Measurements from ENCODE around the gene DENND10.
"Not testable (repeated sequence)": the region's sequence is repeated elsewhere in the genome, so short reads cannot be mapped to it uniquely, and the experiment has no call there.

The DENND10 gene

DNA sequence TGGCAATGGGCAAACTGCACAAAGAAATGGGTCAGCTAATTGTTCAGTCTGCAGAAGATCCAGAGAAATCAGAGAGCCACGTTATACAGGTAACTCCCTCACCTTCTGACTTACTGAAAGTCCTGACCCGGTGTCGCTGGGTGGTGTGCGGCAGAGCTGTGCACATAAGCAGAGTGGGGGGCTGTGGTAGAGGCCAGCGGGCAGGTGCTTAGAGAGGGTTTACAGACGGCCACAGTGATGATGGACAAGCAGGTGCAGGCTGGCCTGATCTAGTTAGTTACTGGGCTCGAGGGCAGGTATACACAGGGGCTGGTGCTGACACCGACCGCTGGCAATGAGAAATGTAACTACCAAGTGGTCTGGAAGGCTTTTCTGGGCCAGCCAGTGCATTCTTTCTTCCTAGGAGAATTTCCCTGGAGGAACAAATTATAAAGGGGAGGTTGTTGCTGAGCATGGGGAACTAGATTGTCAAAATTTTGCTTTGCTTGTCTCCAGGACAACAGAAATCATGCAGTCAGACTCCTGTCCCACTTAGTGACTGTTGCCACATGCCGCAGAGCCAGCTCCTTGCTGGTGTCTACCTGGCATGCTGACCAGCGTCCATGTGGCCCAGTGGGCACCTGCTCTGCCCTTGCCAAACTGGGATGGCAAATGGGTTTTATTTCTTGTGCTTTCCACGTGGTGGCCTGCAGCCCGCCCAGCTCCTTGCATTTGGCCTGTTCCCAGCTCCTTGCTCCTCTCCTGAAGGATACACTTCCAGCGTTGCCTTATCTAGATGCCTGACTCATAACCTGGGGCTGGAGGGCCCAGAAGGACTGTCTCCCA is 28.8 kb downstream of the DENND10 start:
- no peak for DNase-seq (ENCODE audit: low read depth in 2 of 2)

DNA sequence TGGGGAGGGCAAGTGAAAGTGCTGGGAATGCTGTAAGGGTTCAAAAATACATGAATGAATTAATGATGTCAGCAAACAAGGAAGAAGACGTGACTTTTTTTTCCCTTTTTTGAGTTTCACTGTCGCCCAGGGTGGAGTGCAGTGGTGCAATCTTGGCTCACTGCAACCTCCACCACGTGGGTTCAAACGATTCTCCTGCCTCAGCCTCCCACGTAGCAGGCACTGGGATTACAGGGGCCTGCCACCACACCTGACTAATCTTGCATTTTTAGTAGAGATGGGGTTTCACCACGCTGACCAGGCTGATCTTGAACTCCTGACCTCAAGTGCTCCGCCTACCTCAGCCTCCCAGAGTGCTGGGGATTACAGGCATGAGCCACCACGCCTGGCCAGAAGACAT is 30.0 kb downstream of the DENND10 start:
- DNase-seq (ENCODE audit: low read depth in 2 of 2): no peak

DNA sequence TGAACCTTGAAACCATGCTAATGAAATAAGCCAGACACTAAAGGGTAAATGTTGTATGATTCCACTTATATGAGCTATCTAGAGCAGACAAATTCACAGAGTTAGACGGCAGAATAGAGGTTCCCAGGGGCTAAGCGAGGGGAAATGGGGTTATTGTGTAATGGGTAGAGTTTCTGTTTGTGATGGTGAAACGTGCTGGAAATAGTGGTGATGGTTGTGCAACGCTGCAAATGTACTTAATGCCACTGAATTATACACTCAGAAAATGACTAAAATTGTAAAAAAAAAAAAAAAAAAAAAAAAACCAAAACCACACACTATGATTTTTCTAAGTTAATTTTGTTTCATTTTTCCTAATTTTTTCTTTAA is 31.6 kb downstream of the DENND10 start:
- no peak for DNase-seq (ENCODE audit: low read depth in 2 of 2)

DNA sequence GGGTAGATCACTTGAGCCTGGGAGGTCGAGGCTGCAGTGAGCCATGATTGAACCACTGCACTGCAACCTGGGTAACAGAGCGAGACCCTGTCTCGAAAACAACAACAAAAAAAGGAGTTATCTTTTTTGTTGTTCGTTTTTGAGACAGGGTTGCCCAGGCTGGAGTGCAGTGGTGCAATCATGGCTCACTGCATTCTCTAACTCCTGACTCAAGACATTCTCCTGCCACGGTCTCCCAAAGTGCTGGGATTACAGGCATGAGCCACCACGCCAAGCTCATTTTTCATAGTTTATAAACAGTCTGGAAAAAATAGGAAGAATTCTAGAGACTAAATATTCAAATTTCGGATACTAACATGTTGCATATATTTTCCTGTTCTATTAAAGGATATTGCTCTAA is 32.2 kb downstream of the DENND10 start:
- no peak for DNase-seq (ENCODE audit: low read depth in 2 of 2)

DNA sequence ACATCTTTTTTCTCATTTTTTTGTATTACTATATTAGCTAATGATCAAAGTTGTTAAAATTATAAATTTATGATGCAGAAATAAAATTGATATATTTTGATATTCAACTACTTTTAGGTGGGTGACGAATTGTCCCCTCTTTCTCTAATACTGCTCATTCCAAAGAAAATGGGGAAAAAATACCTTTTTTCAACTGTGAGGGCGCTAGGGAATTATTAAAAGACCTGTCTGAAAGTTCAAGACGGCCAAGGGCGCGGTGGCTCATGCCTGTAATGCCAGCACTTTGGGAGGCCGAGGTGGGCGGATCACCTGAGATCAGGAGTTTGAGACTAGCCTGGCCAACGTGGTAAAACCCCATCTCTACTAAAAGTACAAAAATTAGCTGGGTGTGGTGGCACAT is 34.0 kb downstream of the DENND10 start:
- not testable (repeated sequence) for DNase-seq (ENCODE audit: low read depth in 2 of 2)

DNA sequence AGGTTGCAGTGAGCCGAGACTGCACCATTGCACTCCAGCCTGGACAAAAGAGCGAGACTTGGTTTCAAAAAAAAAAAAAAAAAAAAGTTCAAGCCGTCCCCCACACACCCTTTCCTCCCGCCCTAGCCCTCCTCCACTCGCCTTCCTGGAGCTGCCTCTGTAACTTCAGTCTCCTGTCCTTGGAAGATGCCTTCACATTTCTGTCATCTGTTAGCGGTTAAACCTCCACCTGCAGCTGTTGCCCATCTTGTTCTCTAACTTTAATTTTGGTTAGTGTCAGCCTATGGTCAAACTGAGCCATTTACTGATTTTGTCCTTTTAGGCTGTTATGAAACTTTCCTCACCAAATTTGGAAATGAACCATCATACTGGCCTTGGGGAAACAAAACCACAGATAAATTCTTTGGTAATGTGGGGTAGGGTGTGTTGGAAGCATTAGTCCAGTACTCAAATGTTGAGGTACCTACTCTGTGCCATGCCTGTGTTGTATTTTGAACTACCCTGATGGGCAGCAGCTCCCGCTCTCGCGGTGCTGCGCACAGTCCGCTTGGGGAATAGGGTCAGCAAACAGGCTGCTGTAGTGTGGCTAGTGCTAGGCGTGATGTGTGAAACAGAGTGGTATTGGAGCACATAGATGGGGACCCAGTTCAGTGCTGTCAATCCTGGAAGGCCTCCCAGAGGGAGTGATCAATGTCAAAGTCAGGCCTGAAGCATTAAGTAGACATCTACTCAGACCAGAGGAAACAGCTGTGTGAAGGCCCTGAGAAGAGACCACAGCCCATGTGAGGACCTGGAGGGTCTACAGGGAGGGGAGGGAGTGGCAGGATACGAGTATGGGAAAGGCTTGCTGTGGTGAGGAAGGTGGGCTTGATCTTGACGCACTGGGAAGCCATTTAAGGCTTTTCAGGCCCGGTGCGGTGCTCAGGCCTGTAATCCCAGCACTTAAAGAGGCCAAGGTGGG is 34.7 kb downstream of the DENND10 start:
- DNase-seq (ENCODE audit: low read depth in 2 of 2): no peak

DNA sequence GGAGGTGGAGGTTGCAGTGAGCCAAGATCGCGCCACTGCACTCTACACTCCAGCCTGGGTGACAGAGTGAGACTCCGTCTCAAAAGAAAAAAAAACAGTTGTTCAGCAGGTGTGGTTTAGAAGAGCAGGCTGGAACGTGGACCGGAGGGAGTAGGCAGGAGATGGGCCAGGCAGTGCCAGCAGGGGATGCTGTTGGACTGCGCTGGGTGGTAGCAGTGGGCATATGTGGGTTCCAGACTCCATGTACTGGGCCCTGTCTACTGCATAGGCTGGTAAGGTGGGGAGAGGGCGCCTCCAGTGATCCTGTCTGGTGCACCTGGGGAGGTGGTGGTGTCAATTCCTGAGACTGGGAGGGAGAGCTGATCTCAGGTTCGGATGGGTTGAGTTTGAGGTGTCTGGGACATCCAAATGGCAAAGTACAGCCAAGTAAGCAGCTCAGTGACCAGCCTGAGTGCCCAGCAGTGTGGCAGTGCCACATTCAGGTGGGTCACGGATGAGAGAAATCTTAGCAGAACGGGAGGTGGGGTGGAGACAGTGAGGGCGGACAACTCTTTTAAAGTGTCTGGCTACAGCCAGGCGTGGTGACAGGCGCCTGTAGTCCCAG is 35.7 kb downstream of the DENND10 start:
- peak; percentile 31 to 36 for DNase-seq (ENCODE audit: low read depth in 2 of 2)

DNA sequence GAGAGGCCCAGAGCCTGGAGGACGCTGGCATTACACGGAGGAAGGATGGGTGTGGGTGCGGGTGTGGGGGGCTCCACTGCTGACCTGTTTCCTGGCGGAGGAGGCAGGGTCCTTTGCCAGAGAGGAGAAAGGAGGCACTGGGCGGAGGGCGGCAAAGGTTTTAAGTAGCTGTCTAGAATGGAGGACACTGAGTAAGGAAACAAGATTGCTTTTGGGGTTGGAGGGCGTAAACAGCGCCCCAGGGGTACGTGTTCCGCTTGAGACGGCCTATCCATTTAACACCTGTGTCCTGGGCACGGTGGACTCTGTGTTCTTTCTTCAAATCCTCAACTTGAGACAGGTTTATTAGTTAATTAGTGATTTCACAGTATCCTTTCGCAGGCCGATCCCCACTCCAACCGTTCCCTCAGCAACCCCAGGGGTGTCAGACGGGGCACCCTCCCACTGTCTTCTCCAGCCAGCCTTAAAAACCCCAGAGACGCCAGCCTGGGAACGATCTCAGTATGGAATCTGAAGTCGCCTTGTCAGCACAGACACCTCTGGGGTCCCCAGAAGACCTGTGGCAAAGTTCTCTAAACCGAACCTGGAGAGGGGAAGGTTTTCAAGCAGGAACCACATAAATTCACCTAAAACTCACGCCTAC is 36.8 kb downstream of the DENND10 start:
- DNase-seq (ENCODE audit: low read depth in 2 of 2): no peak

DNA sequence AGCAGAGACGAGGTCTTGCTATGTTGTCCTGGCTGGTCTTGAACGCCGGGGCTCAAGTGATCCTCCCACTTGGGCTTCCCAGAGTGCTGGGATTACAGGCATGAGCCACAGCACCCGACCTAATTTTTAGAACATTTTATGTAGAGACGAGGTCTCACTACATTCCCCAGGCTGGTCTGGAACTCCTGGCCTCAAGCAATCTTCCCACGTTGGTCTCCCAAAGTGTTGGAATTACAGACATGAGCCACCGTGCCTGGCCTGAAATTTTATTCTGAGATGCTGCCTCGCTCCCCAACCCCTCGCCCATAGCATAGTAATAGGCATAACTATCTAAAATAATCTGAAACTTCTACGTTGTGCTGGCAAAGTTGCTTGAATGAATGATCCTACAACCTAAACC is 39.7 kb downstream of the DENND10 start:
- DNase-seq (ENCODE audit: low read depth in 2 of 2): no peak

DNA sequence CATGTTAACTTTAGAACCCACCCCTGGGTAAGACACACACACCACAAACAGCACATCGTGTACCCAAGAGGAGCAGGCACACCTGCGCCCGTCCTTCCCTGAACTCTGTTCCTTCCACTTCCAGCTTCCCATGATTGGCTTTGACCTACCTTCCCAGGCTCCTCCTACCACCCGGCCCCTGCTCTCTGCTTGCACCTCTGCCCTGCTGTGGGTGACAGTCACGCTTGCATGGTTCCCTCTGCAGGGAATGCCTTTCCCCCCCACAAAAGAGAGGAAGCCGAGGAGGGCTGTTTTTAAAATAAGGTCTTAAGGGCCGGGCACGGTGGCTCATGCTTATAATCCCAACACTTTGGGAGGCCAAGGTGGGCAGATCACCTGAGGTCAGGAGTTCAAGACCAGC is 45.2 kb downstream of the DENND10 start:
- DNase-seq (ENCODE audit: low read depth in 2 of 2): no peak

DNA sequence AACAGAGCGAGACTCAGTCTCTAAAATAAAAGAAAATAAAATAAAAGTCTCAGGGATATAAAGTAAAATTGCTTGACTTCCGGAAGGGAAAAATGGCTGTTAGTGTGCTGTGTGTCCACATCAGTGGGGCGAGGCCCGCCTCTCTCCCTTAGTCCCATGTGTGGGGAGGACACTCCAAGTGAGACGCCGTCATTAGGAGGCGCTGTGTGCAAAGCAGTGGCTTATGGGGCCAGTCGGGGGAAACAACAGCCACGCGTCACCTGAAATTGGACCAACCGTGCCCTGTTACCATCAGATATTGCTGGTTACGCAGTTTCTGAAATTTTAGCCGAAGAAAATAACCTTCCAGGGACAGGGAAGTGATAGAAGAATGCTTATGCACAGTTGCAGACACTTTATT is 45.8 kb downstream of the DENND10 start:
- no peak for DNase-seq (ENCODE audit: low read depth in 2 of 2)

DNA sequence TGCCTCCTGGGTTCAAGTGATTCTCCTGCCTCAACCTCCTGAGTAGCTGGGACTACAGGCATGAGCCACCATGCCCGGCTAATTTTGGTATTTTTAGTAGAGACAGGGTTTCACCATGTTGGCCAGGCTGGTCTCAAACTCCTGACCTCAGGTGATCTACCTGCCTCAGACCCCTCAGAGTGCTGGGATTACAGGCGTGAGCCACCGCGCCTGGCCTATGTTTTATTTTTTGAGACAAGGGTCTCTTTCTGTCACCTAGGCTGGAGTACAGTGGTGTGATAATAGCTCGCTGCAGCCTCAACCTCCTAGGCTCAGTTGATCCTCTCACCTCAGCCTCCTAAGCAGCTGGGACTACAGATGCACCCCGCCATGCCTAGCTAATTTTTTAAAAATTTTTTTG is 47.7 kb downstream of the DENND10 start:
- DNase-seq (ENCODE audit: low read depth in 2 of 2): not testable (repeated sequence)

DNA sequence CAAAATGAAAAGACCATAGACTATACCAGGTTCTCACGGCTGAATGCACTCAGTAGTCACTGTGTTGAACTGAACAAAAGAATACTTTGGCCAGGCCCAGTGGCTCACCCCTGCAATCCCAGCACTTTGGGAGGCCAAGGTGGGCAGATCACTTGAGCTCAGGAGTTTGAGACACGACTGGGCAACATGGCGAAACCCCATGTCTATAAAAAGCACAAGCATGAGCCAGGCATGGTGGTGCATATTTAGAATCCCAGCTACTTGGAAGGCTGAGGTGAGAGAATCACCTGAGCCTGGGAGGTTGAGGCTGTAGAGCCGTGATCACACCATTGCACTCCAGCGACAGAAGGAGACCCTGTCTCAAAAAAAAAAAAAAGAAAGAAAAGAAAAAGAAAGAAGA is 49.1 kb downstream of the DENND10 start:
- no peak for DNase-seq (ENCODE audit: low read depth in 2 of 2)

DNA sequence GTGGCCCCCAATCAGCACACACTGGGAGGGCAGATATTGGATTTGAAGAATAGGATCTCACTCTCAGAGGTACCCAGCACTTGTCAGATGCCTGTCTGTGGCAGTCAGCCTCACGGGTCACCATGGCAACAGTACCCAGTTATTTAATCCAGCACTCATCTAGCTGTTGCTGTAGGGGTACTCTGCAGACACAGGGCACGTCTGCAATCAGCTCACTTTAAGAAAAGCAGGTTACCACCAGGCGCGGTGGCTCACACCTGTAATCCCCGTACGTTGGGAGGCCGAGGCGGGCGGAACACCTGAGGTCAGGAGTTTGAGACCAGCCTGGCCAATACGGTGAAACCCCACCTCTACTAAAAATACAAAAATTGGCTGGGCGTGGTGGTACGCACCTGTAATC is 49.7 kb downstream of the DENND10 start:
- no peak for DNase-seq (ENCODE audit: low read depth in 2 of 2)

DNA sequence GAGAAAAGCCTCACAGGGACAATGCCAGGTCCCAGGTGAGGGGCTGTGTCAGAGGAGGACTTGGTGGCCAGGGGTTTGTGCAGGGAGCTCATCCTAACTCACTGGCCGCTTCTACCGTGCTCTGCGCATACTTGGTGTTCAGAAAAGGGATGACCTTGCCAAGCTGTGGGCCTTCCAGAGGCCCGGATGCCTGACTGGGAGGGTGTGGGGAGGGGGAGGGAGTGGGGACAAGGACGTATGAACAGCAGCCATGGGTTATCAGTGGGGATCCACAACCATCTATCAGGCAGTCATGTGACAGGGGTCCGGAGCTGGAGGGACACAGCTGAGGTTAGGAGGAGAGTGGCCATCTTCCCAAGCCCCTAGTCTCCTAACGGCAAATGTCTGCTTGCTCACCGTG is 55.4 kb downstream of the DENND10 start:
- DNase-seq (ENCODE audit: low read depth in 2 of 2): no peak

DNA sequence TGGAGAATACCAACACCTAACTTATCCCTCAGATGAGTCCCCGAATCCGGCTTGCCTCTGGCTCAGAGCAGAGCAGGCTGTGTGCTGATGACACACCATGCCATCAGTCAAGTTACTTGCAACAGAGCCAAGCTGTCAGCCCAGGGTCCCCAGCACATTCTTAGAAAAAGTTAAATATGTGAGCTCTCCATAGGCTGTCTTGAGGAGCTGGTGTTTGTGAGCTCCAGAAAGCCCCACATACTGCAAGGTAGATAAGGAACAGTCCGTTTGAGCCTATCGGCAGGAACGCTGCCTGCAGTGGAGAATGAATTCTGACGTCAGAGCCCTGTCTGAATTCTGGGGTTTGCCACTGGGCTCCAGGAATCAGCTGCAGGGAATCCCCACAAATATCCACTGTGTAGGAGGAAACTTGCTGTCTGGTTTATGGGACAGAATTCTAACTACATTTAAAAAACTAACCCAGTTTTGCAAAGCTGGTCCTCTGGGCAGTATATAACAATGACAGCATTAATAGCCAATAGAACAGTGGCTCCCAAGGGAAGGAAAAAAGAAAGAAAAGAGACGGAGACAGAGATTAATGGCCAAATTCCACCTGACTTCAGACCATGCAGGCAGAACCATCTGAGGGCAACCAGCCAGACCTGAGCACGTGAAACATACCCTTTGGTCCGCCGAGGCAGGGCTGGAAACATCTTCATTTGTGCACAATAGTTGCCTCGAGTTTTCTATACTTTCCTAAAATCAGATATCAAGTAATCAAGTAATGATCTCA is 58.0 kb downstream of the DENND10 start:
- DNase-seq (ENCODE audit: low read depth in 2 of 2): no peak

DNA sequence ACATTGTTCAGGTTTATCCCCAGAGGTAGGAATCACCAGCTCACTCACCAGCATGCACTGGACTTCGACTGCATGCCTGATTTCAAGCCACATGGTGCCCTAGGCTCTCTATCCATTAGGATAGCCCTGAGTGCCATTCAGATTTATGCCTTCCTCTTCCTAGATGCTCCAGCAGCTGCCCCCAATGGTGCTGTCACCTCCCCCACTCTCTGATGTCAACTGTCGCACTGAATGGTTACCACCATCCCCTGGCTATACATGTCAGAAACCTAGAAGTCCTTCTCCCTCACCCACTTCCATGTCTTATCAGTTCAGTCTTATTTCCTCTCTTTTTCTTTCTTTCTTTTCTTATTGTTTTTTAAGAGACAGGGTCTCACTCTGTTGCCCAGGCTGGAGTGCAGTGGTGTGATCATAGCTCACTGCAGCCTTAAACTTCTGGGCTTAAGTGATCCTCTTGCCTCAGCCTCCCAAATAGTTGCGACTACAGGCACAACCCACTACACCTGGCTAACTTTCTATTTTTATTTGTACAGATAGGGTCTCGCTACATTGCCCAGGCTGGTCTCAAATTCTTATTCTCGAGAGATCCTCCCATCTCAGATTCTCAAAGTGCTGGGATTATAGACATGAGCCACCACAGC is 58.7 kb downstream of the DENND10 start:
- DNase-seq (ENCODE audit: low read depth in 2 of 2): no peak

DNA sequence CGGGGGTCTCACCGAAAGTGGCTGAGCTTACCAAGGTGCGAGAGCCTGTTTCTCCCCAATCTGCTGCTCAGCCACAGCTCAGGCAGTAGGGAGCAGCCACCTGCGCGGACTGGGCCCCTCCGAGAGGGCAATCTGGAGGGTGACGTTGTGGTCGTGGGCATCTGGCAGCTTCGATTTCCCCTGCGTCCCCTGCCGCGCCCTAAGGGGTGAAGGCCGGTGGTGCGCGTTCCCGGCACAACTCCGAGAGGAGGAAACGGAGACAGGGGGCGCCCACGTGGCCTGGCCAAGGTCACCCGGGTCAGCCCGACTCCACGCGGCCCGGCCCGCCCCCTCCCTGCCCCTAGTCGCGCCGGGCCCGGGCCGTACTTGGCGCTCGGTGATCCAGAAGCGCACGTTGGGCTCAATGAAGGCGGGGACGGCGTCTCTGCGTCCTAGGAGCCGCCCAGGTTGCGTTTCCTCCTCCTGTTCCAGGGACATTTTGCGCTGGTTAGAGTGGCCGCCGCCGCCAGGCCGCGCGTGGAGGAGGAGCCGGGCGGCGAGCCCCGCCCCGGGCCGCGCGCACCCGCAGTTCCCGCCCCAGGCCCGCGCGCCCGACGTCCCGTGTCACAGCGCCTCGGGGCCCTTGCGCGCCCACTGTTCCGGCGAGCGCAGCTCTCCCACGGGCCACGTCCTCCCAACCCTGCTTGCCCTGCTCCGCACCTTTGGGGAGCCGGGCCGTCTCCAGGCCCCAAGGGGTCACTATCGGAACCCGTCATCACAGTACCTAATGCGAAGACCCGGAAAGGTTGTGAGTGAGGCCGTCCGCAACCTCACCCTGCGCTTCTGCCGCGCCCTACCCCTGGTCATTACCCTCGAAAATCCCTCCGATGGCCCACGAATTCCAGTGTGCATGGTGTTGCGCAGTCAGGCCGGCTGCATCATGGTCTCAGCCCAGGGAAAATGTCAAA is 61.5 kb downstream of the DENND10 start, which contains the start of gene SFXN4:
Gene SFXN4 (minus strand): TSS at position 544 of the 947 bp plus-strand sequence. CDS start 67 bp downstream, at position 477.
- peak; percentile 67 to 79 for DNase-seq (ENCODE audit: low read depth in 2 of 2)

DNA sequence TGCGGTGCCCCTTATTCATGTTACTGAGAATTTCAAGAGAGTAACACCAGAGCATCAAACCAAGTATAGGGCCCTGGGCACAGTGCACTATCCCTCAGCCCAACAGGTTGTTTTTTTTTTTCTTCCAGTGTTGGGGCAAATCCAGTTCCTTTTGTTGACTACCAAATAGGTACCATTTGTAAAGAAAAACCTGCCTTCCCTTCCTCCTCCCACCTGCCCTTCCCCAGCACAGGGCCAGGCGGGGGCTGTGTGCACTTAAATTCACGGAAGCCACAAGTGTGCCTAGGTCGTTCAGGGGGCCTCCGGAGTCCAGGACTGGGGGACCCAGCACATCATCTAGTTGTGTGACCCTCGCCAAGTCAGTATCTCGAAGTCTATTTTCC is 62.2 kb downstream of the DENND10 start:
- DNase-seq (ENCODE audit: low read depth in 2 of 2): no peak
